Keratinocyte (primary cell): Measurements from ENCODE around the gene TMF1. TPM values are rescaled to one million over a fixed set of nuclear protein-coding genes. Genes with fewer than 3 reads are reported as not detected.

Experiments used
- DNase-seq: peaks from one replicate; pipeline ENCODE4 v3.0.0-alpha.2; 2011; ENCODE audit warnings: low read depth, missing footprints, low spot score
- FAIRE-seq: peaks from 2 replicates; lab custom pipeline; 2011; peaks lifted over from hg19 to GRCh38; lab: Jason Lieb, UNC
- H2AFZ ChIP-seq: 2 replicates; pipeline ENCODE4 v1.6.0; 2012; ENCODE audit warnings: low read length, control low read depth, inconsistent platforms; ENCODE audit not compliant: control insufficient read depth
- H3K27ac ChIP-seq: 2 replicates; pipeline ENCODE4 v1.5.1; 2011; ENCODE audit warnings: low read length; ENCODE audit not compliant: control insufficient read depth, insufficient read depth
- H3K27me3 ChIP-seq: 3 replicates; pipeline ENCODE4 v1.6.0; 2011; ENCODE audit warnings: low read length; ENCODE audit not compliant: control insufficient read depth, insufficient read depth; ENCODE audit errors: extremely low read depth
- H3K36me3 ChIP-seq, 2 experiments: 2 replicates in 1 of 2; 3 replicates in 1 of 2; pipeline ENCODE4 v1.5.1; 2011; ENCODE audit warnings: low read length in 2 of 2, mild to moderate bottlenecking in 1 of 2; ENCODE audit not compliant: control insufficient read depth in 2 of 2, insufficient read depth in 2 of 2; ENCODE audit errors: extremely low read depth in 1 of 2
- H3K4me1 ChIP-seq: 3 replicates; pipeline ENCODE4 v1.5.1; 2011; ENCODE audit warnings: low read length; ENCODE audit not compliant: control insufficient read depth, insufficient read depth; ENCODE audit errors: extremely low read depth
- H3K4me2 ChIP-seq: 3 replicates; pipeline ENCODE4 v1.6.0; 2011; ENCODE audit warnings: low read depth, low read length; ENCODE audit not compliant: control insufficient read depth, insufficient read depth; ENCODE audit errors: extremely low read depth
- H3K4me3 ChIP-seq, 3 experiments: fragments of 200-600 bp in 1 of 3; sonication (generic) in 1 of 3; 2 replicates in 2 of 3; 3 replicates in 1 of 3; pipeline ENCODE4 v1.5.1; 2011 to 2016; ENCODE audit warnings: low read length in 3 of 3, mild to moderate bottlenecking in 3 of 3, control low read depth in 2 of 3, inconsistent platforms in 1 of 3, low read depth in 1 of 3, mixed read lengths in 1 of 3, mixed run types in 1 of 3, moderate library complexity in 1 of 3; ENCODE audit not compliant: control insufficient read depth in 2 of 3, insufficient read depth in 2 of 3; ENCODE audit errors: extremely low read depth in 1 of 3
- H3K79me2 ChIP-seq: 2 replicates; pipeline ENCODE4 v1.6.0; 2012; ENCODE audit warnings: low read length; ENCODE audit not compliant: control insufficient read depth, insufficient read depth
- H3K9ac ChIP-seq: 3 replicates; pipeline ENCODE4 v1.6.0; 2011; ENCODE audit warnings: low read length; ENCODE audit not compliant: control insufficient read depth, insufficient read depth; ENCODE audit errors: extremely low read depth
- H3K9me1 ChIP-seq: 3 replicates; pipeline ENCODE4 v1.6.0; 2011; ENCODE audit warnings: low read length; ENCODE audit not compliant: control insufficient read depth, insufficient read depth; ENCODE audit errors: extremely low read depth
- H3K9me3 ChIP-seq: 2 replicates; pipeline ENCODE4 v1.5.1; 2012; ENCODE audit warnings: low read depth, low read length; ENCODE audit not compliant: control insufficient read depth
- H4K20me1 ChIP-seq: 3 replicates; pipeline ENCODE4 v1.6.0; 2011; ENCODE audit warnings: low read length; ENCODE audit not compliant: control insufficient read depth, insufficient read depth; ENCODE audit errors: extremely low read depth
- CTCF ChIP-seq, 3 experiments: IDR thresholded peaks in 1 of 3; conservative IDR thresholded peaks in 1 of 3; optimal IDR thresholded peaks in 1 of 3; 2 replicates in 2 of 3; 3 replicates in 1 of 3; pipeline versions ENCODE3 to v1.5.1; 2011; ENCODE audit warnings: low read length in 3 of 3, mild to moderate bottlenecking in 3 of 3, moderate library complexity in 2 of 3, control low read depth in 1 of 3, inconsistent platforms in 1 of 3; ENCODE audit not compliant: insufficient read depth in 2 of 3; ENCODE audit errors: extremely low read depth in 1 of 3
- EZH2 ChIP-seq: IDR thresholded peaks from one replicate; pipeline ENCODE4 v1.6.1; 2012; ENCODE audit warnings: inconsistent platforms, mild to moderate bottlenecking, low read length, moderate library complexity
- dilution Hi-C: fragments of 300-500 bp; cut with MboI; formaldehyde crosslinking; loops from one replicate; pipeline ENCODE4 v1.7.0; 2020; ENCODE audit warnings: low sequenced_read_pairs; ENCODE audit not compliant: extremely low pct_ligation_motif_present
- polyA plus RNA-seq, 5 experiments: library from polyadenylated mRNA; depleted of rRNA in 3 of 5; stranded (reverse) in 3 of 5; stranded (forward) in 1 of 5; unstranded in 1 of 5; fragments of >200 nt; gene quantifications; 1 replicate in 1 of 5; 2 replicates in 3 of 5; 3 replicates in 1 of 5; pipeline versions ENCODE4 v1.2.1 to v1.2.3, GENCODE V29; 2011 to 2012; ENCODE audit warnings: missing spikeins in 2 of 5, low read depth in 1 of 5, low replicate concordance in 1 of 5

The TMF1 gene
- polyA plus RNA-seq, 1 donor (not counting 4 experiments of a cell fraction or from before 2014, with no cell fraction given): 13.7 TPM

GRCh38 chr3:68974711-68975110 is 77.4 kb downstream of the TMF1 start:
- Histone ChIP-seq H4K20me1 (no peaks in the 10 kb centered on the region), H3K9me1 (no peaks in the 10 kb centered on the region), H3K4me2 (no peak overlapping the region), H3K27me3 (no peaks in the 10 kb centered on the region), H3K4me1 (no peaks in the 10 kb centered on the region), H3K36me3 (peaks cover 7 to 9% of the 10 kb centered on the region in 2 experiments), H3K4me3 (no peak overlapping the region), H3K9ac (no peak overlapping the region), H2AFZ (no peak overlapping the region), H3K9me3 (no peaks in the 10 kb centered on the region), H3K79me2 (no peaks in the 10 kb centered on the region), H3K27ac (no peak overlapping the region)
- FAIRE-seq: no peak
- no peak for DNase-seq
- TF ChIP-seq EZH2: no peak
- no peak for TF ChIP-seq CTCF (optimal IDR thresholded peaks at IDR 0.05 in 1 of 3, IDR thresholded peaks at IDR 0.05 in 1 of 3, conservative IDR thresholded peaks at IDR 0.05 in 1 of 3; ENCODE audit: extremely low read depth in 1 of 3, insufficient read depth in 2 of 3, low read length in 3 of 3)
- dilution Hi-C loops: no loop called here

GRCh38 chr3:68973639-68974038 is 78.5 kb downstream of the TMF1 start:
- Histone ChIP-seq H4K20me1 (no peaks in the 10 kb centered on the region), H3K36me3 (peaks cover 0 to 3% of the 10 kb centered on the region in 2 experiments), H3K9me3 (no peaks in the 10 kb centered on the region), H2AFZ (no peak overlapping the region), H3K4me3 (no peak overlapping the region), H3K27me3 (no peaks in the 10 kb centered on the region), H3K27ac (no peak overlapping the region), H3K9ac (no peak overlapping the region), H3K4me1 (no peaks in the 10 kb centered on the region), H3K9me1 (no peaks in the 10 kb centered on the region), H3K4me2 (no peak overlapping the region), H3K79me2 (no peaks in the 10 kb centered on the region)
- FAIRE-seq (no peak), DNase-seq (no peak)
- no peak for TF ChIP-seq CTCF (optimal IDR thresholded peaks at IDR 0.05 in 1 of 3, IDR thresholded peaks at IDR 0.05 in 1 of 3, conservative IDR thresholded peaks at IDR 0.05 in 1 of 3; ENCODE audit: extremely low read depth in 1 of 3, insufficient read depth in 2 of 3, low read length in 3 of 3)
- no peak for TF ChIP-seq EZH2
- dilution Hi-C loops: no loop called here
